ENCODE data around the gene FIGN. TPM values are rescaled to one million over a fixed set of nuclear protein-coding genes. Genes with fewer than 3 reads are reported as not detected.

The FIGN gene
- total RNA-seq, 1 experiment from 2014 or later = 14.6 TPM

DNA sequence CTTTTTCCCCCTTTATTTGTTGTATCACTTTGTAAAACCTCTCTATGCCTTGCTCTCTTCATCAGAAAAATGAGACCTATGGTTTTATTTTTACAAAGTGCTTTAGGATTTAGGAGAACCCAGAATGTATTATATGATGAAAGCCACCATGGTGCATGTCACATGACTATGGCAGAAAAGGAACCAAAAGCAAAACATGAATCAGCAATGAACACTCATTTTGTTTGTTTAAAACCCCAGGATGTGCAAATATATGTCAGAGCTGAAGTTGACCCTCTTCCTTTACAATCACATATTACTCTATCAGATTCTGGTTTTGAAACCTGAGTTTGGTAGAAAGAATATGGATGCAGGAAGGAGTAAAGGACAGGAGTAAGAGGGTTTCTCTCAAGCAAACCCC, 70.0 kb downstream of the FIGN start:
- Histone ChIP-seq H2BK120ac (ENCODE audit: low read depth, low read length, poor library complexity, severe bottlenecking) (no peak overlapping the region), H4K5ac (ENCODE audit: insufficient read length, low read depth, low read length) (no peak overlapping the region), H3K27me3 (ENCODE audit: insufficient read depth, low read length) (no peaks in the 10 kb centered on the region), H3K79me2 (ENCODE audit: insufficient read depth, low read length) (no peaks in the 10 kb centered on the region), H3K9me3 (ENCODE audit: control insufficient read depth, low read depth, low read length) (no peaks in the 10 kb centered on the region), H2AK5ac (ENCODE audit: insufficient read length, low read length) (no peak overlapping the region), H3K56ac (ENCODE audit: insufficient read length, low read depth, low read length) (no peak overlapping the region), H3K23me2 (ENCODE audit: insufficient read length, low read depth, low read length, poor library complexity, severe bottlenecking) (no peaks in the 10 kb centered on the region), H3K4ac (ENCODE audit: low read depth, low read length) (no peak overlapping the region), H4K8ac (replicated peaks; ENCODE audit: insufficient read length, low read depth, low read length) (no peak overlapping the region), H4K20me1 (ENCODE audit: control insufficient read depth, insufficient read depth, insufficient read length) (no peaks in the 10 kb centered on the region), H3K27ac (ENCODE audit: insufficient read length, low read depth, low read length) (no peak overlapping the region), H3K4me1 (ENCODE audit: insufficient read depth, low read length) (no peaks in the 10 kb centered on the region), H2BK5ac (ENCODE audit: insufficient read length, low read length) (no peak overlapping the region), H3K14ac (ENCODE audit: insufficient read depth, low read length) (no peak overlapping the region), H2BK15ac (ENCODE audit: low read depth, low read length) (no peak overlapping the region), H3K18ac (ENCODE audit: insufficient read length, low read depth, low read length) (no peak overlapping the region), H4K91ac (ENCODE audit: insufficient read length, low read depth, low read length) (no peak overlapping the region), H2BK20ac (ENCODE audit: low read depth, low read length, poor library complexity, severe bottlenecking) (no peak overlapping the region), H2BK12ac (ENCODE audit: insufficient read length, low read depth, low read length) (no peak overlapping the region), H3K4me2 (ENCODE audit: insufficient read depth, insufficient read length, low read length) (no peak overlapping the region), H3K9ac (ENCODE audit: extremely low read depth, insufficient read length, low read length) (no peak overlapping the region), H3K23ac (ENCODE audit: insufficient read length, low read depth, low read length) (no peak overlapping the region), H3T11ph (ENCODE audit: low read length) (no peak overlapping the region), H3K79me1 (ENCODE audit: insufficient read depth, low read depth, low read length, poor library complexity, severe bottlenecking) (no peaks in the 10 kb centered on the region), H2AFZ (ENCODE audit: low read length) (no peak overlapping the region)
- Mint-ChIP-seq H3K4me3 (no peak overlapping the region), H3K4me1 (peaks cover 42 to 51% of the 10 kb centered on the region in 2 experiments), H3K27me3 (ENCODE audit: low read depth) (no peaks in the 10 kb centered on the region), H3K27ac (peak overlapping the region in 1 of 3 experiments; percentile 23; a peak in 1 of 7 replicates), H3K36me3 (ENCODE audit: insufficient read depth in 1 of 3, low read depth in 3 of 3) (peaks cover 10 to 15% (median 11%) of the 10 kb centered on the region in 3 experiments; a peak in 6 of 7 replicates), H3K9me3 (no peaks in the 10 kb centered on the region)
- no peak for DNase-seq
- no peak for TF ChIP-seq CTCF (conservative IDR thresholded peaks at IDR 0.05)

All from H9 (cell line).